WTC11 (cell line): ENCODE measurements around the gene PGAP2. TPM values are rescaled to one million over a fixed set of nuclear protein-coding genes. Genes with fewer than 3 reads are reported as not detected.

Experiments used
- ATAC-seq: fragments of 200-7000 bp; cut with Tn5 transposase; 2 replicates; pipeline ENCODE4 v1.10.0; 2021; ENCODE audit warnings: mild to moderate bottlenecking, moderate library complexity
- CTCF ChIA-PET: fragments of 300-600 bp; sonication (Branson Sonifier 250); formaldehyde crosslinking; loops from one replicate; lab custom pipeline; 2021; ENCODE audit warnings: antibody characterized with exemption; lab: Charles Lee
- POLR2A ChIA-PET: fragments of 350-600 bp; sonication (Branson Sonifier 250); formaldehyde crosslinking; loops from one replicate; lab custom pipeline; 2021; ENCODE audit warnings: antibody characterized with exemption; lab: Charles Lee
- DNase-seq: peaks from one replicate; pipeline ENCODE4 v3.0.0; 2021; ENCODE audit warnings: low spot score
- H3K27ac Mint-ChIP-seq: 2 replicates; pipeline ENCODE4 v1.8.0; 2021; ENCODE audit warnings: mixed read lengths
- H3K27me3 Mint-ChIP-seq: 2 replicates; pipeline ENCODE4 v1.8.0; 2021; ENCODE audit warnings: low read depth, mild to moderate bottlenecking, moderate library complexity, mixed read lengths
- H3K36me3 Mint-ChIP-seq: 2 replicates; pipeline ENCODE4 v1.8.0; 2021; ENCODE audit warnings: mixed read lengths
- H3K4me1 Mint-ChIP-seq: 2 replicates; pipeline ENCODE4 v1.8.0; 2022; ENCODE audit warnings: mixed read lengths
- H3K4me3 Mint-ChIP-seq: 2 replicates; pipeline ENCODE4 v1.8.0; 2021; ENCODE audit warnings: mild to moderate bottlenecking, moderate library complexity, mixed read lengths
- H3K9me3 Mint-ChIP-seq: 2 replicates; pipeline ENCODE4 v1.8.0; 2021; ENCODE audit warnings: mixed read lengths
- ATF1 ChIP-seq: sonication (generic); formaldehyde crosslinking; IDR thresholded peaks from 2 replicates; pipeline ENCODE4 v1.8.1; 2023; ENCODE audit warnings: mild to moderate bottlenecking, moderate library complexity, missing genetic modification reagents
- ATF2 ChIP-seq: sonication (generic); formaldehyde crosslinking; IDR thresholded peaks from 2 replicates; pipeline ENCODE4 v1.8.1; 2022; ENCODE audit warnings: low read depth, missing genetic modification reagents, borderline replicate concordance
- CREM ChIP-seq: sonication (generic); formaldehyde crosslinking; IDR thresholded peaks from 2 replicates; pipeline ENCODE4 v1.8.1; 2022; ENCODE audit warnings: mild to moderate bottlenecking, missing genetic modification reagents, moderate library complexity
- E2F5 ChIP-seq: sonication (generic); formaldehyde crosslinking; IDR thresholded peaks from 2 replicates; pipeline ENCODE4 v1.8.1; 2022; ENCODE audit warnings: mild to moderate bottlenecking, moderate library complexity, missing genetic modification reagents
- EMX1 ChIP-seq: fragments of 250-450 bp; sonication (Bioruptor Pico); IDR thresholded peaks from 2 replicates; pipeline ENCODE4 v1.8.0; 2021; ENCODE audit warnings: mild to moderate bottlenecking
- FOXP1 ChIP-seq: sonication (generic); formaldehyde crosslinking; IDR thresholded peaks from 2 replicates; pipeline ENCODE4 v1.8.0; 2022; ENCODE audit warnings: missing genetic modification reagents, mild to moderate bottlenecking, moderate library complexity, borderline replicate concordance
- GABPB1 ChIP-seq: sonication (generic); formaldehyde crosslinking; IDR thresholded peaks from 2 replicates; pipeline ENCODE4 v1.8.1; 2023; ENCODE audit warnings: mild to moderate bottlenecking, missing genetic modification reagents
- MXD4 ChIP-seq: fragments of 250-450 bp; sonication (Bioruptor Pico); IDR thresholded peaks from 2 replicates; pipeline ENCODE4 v1.8.0; 2021; ENCODE audit warnings: mild to moderate bottlenecking, moderate library complexity, borderline replicate concordance
- NFATC4 ChIP-seq: fragments of 250-450 bp; sonication (Bioruptor Pico); IDR thresholded peaks from 2 replicates; pipeline ENCODE4 v1.9.0; 2021; ENCODE audit warnings: mild to moderate bottlenecking
- NFE2L1 ChIP-seq: sonication (generic); formaldehyde crosslinking; IDR thresholded peaks from 2 replicates; pipeline ENCODE4 v1.8.1; 2023; ENCODE audit warnings: missing genetic modification reagents
- PREB ChIP-seq: sonication (generic); formaldehyde crosslinking; IDR thresholded peaks from 2 replicates; pipeline ENCODE4 v1.8.1; 2022; ENCODE audit warnings: mild to moderate bottlenecking, missing genetic modification reagents, moderate library complexity, borderline replicate concordance
- RELA ChIP-seq: sonication (generic); formaldehyde crosslinking; IDR thresholded peaks from 2 replicates; pipeline ENCODE4 v1.8.1; 2022; ENCODE audit warnings: missing genetic modification reagents, mild to moderate bottlenecking, borderline replicate concordance
- RORB ChIP-seq: fragments of 250-450 bp; sonication (Bioruptor Pico); IDR thresholded peaks from 2 replicates; pipeline ENCODE4 v1.9.0; 2021; ENCODE audit warnings: mild to moderate bottlenecking
- SP1 ChIP-seq: sonication (generic); formaldehyde crosslinking; conservative IDR thresholded peaks from 2 replicates; pipeline ENCODE4 v1.8.1; 2022; ENCODE audit warnings: missing genetic modification reagents
- TP53 ChIP-seq: sonication (generic); formaldehyde crosslinking; IDR thresholded peaks from 2 replicates; pipeline ENCODE4 v1.8.1; 2023; ENCODE audit warnings: mild to moderate bottlenecking, missing genetic modification reagents
- USF2 ChIP-seq: sonication (generic); formaldehyde crosslinking; IDR thresholded peaks from 2 replicates; pipeline ENCODE4 v1.8.1; 2023; ENCODE audit warnings: mild to moderate bottlenecking, missing genetic modification reagents, moderate library complexity
- ZBTB43 ChIP-seq: sonication (generic); formaldehyde crosslinking; IDR thresholded peaks from 2 replicates; pipeline ENCODE4 v1.8.1; 2023; ENCODE audit warnings: mild to moderate bottlenecking, missing genetic modification reagents
- ZNF671 ChIP-seq: fragments of 250-450 bp; sonication (Bioruptor Pico); IDR thresholded peaks from 2 replicates; pipeline ENCODE4 v1.8.0; 2021; ENCODE audit warnings: mild to moderate bottlenecking
- total RNA-seq: library from RNA; stranded (reverse); gene quantifications from 3 replicates; pipeline ENCODE4 v1.2.3, GENCODE V29; 2021
- TF ChIP-seq, protein P1 (sequence below): sonication (generic); formaldehyde crosslinking; IDR thresholded peaks from 2 replicates; pipeline ENCODE4 v1.8.1; 2023; ENCODE audit warnings: mild to moderate bottlenecking, moderate library complexity, missing genetic modification reagents
- TF ChIP-seq, protein P2 (sequence below): sonication (generic); formaldehyde crosslinking; IDR thresholded peaks from 2 replicates; pipeline ENCODE4 v1.8.0; 2022; ENCODE audit warnings: mild to moderate bottlenecking, missing genetic modification reagents
- TF ChIP-seq, protein P3 (sequence below): sonication (generic); formaldehyde crosslinking; IDR thresholded peaks from 2 replicates; pipeline ENCODE4 v1.8.0; 2022; ENCODE audit warnings: mild to moderate bottlenecking, missing genetic modification reagents

Gene PGAP2
- total RNA-seq, 1 experiment from 2014 or later = 43.0 TPM

DNA sequence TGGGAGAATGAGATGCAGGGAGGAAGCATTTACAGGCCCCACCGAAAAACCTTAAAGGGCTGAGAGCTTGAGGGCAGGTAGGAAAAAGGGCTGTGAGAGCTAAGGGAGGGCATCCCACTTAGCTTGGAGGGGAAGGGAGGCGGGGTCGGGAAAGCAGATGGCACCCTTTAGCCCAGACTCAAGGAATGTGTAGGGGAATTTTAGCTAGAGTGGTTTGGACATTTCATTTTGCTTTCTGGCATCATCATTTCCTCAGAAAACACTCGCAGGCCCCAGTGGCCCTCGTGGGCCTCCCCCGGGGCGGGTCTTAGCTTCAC, 46.3 kb downstream of the PGAP2 start:
- Mint-ChIP-seq H3K27ac (peak overlapping the region; percentile 76; the same call in 1 of the 2 replicates), H3K27me3 (peaks cover 26% of the 10 kb centered on the region), H3K4me3 (peak overlapping the region; percentile 78), H3K9me3 (no peaks in the 10 kb centered on the region), H3K36me3 (no peaks in the 10 kb centered on the region), H3K4me1 (peaks cover 37% of the 10 kb centered on the region)
- POLR2A ChIA-PET = interaction anchor here (0.8 to 2.1 kb wide), 4 partner anchors 14 to 212 kb away, joined by 3 to 17 read pairs (median 6); partner anchors contain the start of gene RHOG
- CTCF ChIA-PET = interaction anchor here (0.7 to 9.8 kb wide), 68 partner anchors 9 to 349 kb away, joined by 3 to 403 read pairs (median 6); partner anchors contain the start of genes NUP98, PGAP2, RHOG and RRM1
- DNase-seq (no peak), ATAC-seq (peak; percentile 27)
- TF ChIP-seq RELA (CRISPR knock-in tag) = no peak
- TF ChIP-seq PREB (CRISPR knock-in tag) = no peak
- TF ChIP-seq TP53 (CRISPR knock-in tag) = no peak
- TF ChIP-seq, protein P1, sequence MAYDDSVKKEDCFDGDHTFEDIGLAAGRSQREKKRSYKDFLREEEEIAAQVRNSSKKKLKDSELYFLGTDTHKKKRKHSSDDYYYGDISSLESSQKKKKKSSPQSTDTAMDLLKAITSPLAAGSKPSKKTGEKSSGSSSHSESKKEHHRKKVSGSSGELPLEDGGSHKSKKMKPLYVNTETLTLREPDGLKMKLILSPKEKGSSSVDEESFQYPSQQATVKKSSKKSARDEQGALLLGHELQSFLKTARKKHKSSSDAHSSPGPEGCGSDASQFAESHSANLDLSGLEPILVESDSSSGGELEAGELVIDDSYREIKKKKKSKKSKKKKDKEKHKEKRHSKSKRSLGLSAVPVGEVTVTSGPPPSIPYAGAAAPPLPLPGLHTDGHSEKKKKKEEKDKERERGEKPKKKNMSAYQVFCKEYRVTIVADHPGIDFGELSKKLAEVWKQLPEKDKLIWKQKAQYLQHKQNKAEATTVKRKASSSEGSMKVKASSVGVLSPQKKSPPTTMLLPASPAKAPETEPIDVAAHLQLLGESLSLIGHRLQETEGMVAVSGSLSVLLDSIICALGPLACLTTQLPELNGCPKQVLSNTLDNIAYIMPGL (CRISPR knock-in tag) = no peak

- Mint-ChIP-seq H3K36me3 (no peaks in the 10 kb centered on the region), H3K4me1 (peaks cover 43% of the 10 kb centered on the region), H3K4me3 (peak within 1 kb of the TSS; percentile 94), H3K27ac (peak within 1 kb of the TSS; percentile 85; the same call in 1 of the 2 replicates), H3K27me3 (peaks cover 26% of the 10 kb centered on the region), H3K9me3 (no peaks in the 10 kb centered on the region)
- POLR2A ChIA-PET = interaction anchor here (0.8 to 2.1 kb wide), 4 partner anchors 14 to 211 kb away, joined by 3 to 17 read pairs (median 6); partner anchors contain the start of gene RHOG
- CTCF ChIA-PET = interaction anchor here (0.6 to 9.8 kb wide), 77 partner anchors 9 to 1832 kb away, joined by 3 to 403 read pairs (median 6); partner anchors contain the start of genes NUP98, PGAP2, RHOG and RRM1
- DNase-seq (peak; percentile 97), ATAC-seq (peak; percentile 79)
- TF ChIP-seq EMX1 (CRISPR knock-in tag) (no peak), NFE2L1 (CRISPR knock-in tag) (no peak; the same call in 1 of the 2 replicates), GABPB1 (CRISPR knock-in tag) (peak; percentile 26; the same call in 1 of the 2 replicates), USF2 (no peak), NFATC4 (no peak), E2F5 (CRISPR knock-in tag) (peak; percentile 78; the same call in 1 of the 2 replicates), ZNF671 (CRISPR knock-in tag) (no peak), CREM (CRISPR knock-in tag) (peak; percentile 80), RORB (CRISPR knock-in tag) (no peak), ZBTB43 (CRISPR knock-in tag) (no peak), SP1 (CRISPR knock-in tag) (peak; percentile 93), ATF2 (CRISPR knock-in tag) (no peak), ATF1 (CRISPR knock-in tag) (no peak), FOXP1 (CRISPR knock-in tag) (peak; percentile 19; the same call in 1 of the 2 replicates), MXD4 (CRISPR knock-in tag) (no peak)
- TF ChIP-seq, protein P1 (CRISPR knock-in tag) = peak; percentile 94
- TF ChIP-seq, protein P2, sequence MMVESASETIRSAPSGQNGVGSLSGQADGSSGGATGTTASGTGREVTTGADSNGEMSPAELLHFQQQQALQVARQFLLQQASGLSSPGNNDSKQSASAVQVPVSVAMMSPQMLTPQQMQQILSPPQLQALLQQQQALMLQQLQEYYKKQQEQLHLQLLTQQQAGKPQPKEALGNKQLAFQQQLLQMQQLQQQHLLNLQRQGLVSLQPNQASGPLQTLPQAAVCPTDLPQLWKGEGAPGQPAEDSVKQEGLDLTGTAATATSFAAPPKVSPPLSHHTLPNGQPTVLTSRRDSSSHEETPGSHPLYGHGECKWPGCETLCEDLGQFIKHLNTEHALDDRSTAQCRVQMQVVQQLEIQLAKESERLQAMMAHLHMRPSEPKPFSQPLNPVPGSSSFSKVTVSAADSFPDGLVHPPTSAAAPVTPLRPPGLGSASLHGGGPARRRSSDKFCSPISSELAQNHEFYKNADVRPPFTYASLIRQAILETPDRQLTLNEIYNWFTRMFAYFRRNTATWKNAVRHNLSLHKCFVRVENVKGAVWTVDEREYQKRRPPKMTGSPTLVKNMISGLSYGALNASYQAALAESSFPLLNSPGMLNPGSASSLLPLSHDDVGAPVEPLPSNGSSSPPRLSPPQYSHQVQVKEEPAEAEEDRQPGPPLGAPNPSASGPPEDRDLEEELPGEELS (CRISPR knock-in tag) = no peak
- TF ChIP-seq, protein P3, sequence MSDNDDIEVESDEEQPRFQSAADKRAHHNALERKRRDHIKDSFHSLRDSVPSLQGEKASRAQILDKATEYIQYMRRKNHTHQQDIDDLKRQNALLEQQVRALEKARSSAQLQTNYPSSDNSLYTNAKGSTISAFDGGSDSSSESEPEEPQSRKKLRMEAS (CRISPR knock-in tag) = peak; percentile 69; the same call in 1 of the 2 replicates
These were observed 46.8 kb downstream of the PGAP2 start, which contains the start of gene STIM1 for GRCh38 chr11:3854977-3855807. Gene STIM1, plus strand, starts transcription at chr11:3855664. Its CDS starts 607 bp downstream, at chr11:3856271.
